Measurements from ENCODE around the gene FNDC3B.

The FNDC3B gene

DNA sequence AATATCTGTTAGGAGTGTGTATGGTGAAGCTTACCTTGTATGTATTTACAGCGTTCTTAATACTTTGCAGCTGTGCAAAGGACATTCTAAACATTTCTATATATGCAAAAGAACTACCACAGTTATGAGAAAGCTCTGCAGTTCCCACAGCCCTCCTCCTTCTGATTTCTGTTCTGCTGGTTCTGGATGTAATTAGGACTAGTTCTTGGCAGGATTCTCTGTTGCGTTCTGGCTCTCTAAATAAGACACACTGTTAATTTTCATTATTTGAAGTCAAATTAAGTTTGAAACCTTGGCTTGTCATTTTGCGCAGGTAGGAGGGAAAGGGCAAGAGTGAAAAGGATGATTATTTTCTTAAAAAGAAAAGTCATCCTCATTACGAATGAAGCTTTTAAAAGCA, 76.4 kb downstream of the FNDC3B start:
- DNase-seq (ENCODE audit: low spot score), result no peak

DNA sequence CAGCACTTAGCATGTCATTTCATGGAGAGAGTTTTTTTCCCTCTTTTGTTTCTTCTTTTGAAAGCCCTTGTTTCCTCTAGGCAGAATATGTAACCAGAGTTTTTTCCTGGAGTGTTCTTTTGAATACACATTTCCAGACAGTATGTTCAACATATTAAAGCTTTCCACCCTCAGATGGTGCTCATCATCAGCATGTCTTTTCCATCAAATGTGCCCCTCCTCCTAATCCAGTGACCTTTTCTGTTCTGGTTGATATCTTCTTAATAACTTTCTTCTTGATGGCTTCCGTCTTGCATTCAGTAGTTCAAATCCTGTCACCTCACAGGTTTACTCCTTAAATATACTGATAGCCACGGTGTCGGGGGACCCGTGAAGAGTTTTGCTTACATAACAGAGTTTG, 78.6 kb downstream of the FNDC3B start:
- DNase-seq (ENCODE audit: low spot score), result no peak

DNA sequence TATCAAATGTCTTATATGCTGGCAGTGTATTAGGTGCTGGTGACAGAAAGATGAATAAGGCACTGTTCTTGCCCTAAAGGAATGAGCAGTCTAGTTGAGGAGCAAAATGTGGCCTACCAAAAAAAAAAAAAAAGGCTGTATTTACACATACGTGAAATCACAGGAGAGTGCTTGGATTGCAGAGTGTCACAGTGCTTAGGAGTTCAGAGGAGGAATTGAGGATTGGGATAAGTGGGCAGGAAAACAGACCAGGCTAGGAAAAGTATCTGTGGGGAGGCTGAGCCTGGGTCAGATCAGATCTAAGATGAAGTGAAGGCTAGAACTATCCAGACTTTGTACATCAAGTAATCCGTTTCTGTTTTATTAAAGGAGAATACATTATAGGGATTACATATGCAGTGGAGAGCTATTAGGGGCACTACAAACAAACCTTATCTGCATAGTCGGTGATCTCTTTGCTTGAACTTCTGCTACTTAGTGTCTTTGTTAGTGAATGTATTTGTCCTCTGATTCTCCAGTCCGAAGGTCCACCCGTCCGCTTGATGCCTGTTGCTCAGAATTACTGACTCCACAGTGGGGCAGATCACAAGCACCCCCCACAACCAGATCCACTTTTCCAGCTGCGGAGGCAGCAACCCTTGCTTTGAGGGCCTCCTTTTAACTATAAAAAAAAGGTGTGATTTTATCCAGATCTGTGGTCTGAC, 80.0 kb downstream of the FNDC3B start:
- DNase-seq (ENCODE audit: low spot score), result no peak

DNA sequence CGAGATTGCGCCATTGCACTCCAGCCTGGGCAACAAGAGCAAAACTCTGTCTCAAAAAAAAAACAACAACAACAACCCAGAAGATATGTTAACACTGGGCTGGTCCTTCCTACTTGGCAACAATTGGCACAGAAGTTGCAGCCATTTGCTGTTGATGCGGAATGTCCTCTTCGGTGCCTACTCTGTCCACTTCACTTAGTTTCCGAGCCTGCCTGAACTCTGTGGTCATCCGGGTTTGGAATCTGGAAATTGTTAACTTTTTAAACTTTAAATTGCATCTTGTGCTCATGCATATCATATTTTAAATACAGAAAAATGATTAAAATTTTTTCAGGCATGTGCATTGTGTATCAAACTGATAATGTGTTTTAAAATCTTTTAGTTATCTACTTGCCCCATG, 81.5 kb downstream of the FNDC3B start:
- no peak for DNase-seq (ENCODE audit: low spot score)

DNA sequence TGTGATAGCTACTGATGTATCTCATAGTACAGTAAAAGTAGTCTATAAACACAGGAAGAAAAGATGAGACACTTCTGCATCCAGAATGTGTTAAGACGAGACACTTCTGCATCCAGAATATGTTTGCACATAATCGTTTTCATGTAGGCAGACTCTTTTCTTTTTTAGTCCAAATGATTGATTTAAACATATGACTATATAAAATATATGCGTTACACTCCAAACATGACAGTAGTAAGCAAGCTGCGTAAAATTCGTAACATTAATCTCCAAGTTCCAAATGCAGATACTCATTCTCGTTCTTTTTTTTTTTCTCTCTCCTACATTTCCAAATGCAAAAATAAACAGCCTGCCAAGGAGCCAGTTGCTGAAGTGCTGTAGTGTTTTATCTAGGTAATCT, 82.6 kb downstream of the FNDC3B start:
- no peak for DNase-seq (ENCODE audit: low spot score)

DNA sequence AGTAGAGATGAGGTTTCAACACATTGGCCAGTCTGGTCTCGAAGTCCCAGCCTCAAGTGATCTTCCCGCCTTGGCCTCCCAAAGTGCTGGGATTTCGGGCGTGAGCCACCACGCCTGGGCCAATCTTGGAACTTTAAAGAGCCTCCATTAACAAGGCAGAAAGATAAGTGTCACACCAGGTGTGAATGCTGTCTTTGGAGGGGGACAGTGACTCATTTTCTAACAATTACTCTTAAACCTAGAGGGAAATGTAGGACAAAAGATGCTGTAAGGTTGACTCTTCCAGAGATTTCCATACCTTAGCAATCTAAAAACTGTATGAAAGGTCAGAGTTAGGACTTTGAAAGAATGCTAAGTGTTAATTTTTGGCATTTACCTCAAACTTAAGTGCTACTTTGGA, 84.9 kb downstream of the FNDC3B start:
- DNase-seq (ENCODE audit: low spot score), result no peak

DNA sequence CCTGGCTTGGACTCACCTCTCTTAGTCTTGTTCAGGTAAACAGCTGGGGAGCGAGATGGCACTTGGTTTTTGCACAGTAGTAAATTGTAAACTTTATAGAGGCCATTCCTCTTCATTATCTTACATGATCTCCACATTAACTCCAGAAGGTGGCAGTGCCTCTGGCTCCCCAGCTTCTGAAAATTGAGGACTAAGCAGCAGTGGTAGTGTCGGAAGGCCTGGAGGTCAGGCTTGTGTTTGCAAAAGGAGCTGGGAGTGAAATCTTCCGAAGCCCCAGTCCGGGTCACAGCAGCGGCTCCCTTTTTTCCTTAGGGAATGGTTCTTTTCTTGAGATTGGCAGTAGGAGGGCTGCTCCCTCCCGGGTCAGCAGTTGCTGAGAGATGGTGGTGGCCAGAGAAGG, 85.7 kb downstream of the FNDC3B start:
- DNase-seq (ENCODE audit: low spot score), result no peak

DNA sequence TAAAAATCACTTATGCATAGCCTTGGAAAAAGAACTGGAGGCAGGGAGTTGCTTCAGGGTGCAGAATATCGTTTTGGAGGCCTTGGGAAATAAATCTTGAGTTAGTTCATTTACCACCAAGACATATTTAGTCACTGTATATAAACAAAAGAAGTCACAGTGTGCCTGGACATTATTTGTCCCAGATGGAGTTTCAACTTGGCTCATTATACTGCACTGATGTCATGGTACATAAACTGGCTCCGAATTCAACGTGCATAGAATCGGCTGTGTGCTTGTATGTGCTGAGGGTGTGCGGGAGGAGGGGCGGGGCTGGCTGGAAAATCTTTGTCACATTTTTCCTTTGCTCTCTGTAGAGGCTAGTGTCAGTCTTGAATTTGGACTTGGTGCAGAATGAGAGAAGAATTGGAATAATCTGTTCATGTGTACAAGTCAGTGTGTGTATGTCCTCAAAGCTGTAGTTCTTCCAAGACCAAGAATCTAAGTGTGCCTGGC, 86.6 kb downstream of the FNDC3B start:
- DNase-seq (ENCODE audit: low spot score), result no peak

DNA sequence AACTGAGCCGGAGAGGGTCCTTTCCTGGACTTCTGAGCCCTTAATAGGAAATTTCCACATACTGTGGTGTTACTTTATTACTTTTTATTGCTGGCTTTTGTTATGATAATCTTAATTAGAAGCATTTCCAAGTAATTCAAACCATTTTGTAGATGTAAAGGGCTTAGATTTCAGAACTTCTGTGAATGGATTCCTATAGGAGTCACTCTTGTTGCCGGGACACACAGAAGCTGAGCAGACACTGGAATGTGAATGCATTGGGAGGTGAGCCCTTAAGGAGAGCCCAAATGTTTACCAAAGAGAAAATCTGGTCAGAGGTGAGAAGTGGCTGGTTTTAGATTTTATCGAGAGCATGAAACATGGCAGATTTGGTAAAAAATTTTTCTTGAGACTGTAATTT, 87.4 kb downstream of the FNDC3B start:
- DNase-seq (ENCODE audit: low spot score), result no peak

DNA sequence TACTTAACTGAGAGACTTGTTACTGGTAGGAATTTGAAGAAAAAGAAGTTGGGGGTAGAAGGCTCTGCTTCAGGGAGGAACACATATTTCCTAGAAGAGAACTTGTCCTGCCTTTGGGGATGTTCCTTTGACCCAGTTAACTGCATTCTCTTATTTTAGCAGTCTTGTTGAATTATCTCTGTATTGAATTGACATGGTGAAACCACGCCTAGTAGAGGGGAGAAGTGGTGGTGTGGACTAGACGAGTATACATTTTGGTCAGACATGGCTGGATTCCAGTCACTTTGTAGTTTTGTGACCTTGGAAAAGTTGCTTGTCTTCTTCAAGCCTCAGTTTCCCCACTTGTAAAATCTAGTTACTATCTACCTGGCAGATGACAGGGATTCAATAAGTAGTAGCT, 87.8 kb downstream of the FNDC3B start:
- no peak for DNase-seq (ENCODE audit: low spot score)

DNA sequence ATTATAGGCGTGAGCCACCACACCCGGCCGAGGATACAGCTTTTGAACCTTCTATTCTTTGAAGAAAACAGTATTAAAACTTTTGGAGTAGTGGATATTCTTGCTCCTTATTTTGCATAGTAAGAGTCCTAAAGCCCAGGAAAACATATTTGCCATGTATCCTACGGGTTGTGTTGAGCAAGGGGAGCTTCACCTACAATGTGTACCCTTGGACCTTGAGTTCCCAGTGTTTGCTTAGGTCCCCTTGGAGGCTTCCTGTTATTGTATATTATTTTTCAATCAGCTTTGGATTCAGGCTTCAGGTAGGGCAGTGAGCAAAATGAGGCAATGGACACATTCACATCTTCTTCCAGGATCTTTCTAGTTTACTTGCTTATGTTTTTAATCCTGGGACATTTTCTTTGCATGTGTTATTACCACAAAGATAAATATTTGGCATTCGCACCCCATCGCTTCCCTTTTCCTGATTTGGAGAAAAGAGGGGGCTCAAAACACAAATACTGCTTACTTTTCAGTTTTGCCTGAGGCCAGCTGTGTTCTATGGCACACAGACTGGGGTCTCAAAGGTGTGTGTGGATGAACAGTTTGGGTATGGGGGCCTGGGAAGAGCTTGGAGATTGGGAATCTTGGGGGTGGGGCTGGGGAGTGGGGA, 88.7 kb downstream of the FNDC3B start:
- DNase-seq (ENCODE audit: low spot score), result no peak

DNA sequence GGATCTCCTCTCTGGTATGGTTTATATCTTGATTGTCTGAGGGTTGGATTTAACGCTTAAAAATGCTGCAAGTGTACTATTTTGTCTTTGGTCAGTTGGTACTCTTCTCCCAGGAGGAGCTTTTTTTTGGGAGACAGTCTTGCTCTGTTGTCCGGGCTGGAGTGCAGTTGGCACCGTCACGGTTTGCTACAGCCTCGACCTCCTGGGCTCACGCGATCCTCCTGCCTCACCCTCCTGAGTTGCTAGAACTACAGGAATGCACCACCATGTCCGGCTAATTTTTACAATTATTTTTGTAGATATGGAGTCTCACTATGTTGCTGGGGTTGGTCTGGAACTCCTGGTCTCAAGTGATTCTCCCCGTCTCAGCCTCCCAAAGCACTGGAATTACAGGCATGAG, 89.5 kb downstream of the FNDC3B start:
- no peak for DNase-seq (ENCODE audit: low spot score)

DNA sequence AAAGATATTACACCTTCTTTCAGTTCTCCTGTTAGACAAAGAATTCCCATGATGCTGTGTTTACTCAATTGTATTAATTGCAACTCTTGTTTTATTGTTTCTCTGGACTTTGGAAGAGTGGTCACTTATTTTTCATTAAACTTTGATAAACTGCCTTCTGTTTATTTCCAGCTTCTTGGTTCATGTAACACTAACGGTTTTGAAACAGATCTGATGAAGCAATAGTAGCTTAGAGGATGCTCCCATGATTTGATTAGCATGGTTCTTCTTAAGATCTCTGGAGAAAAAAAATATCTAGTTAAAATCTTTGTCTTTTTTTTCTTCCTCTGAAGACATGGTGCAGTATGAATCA, 90.1 kb downstream of the FNDC3B start:
- DNase-seq (ENCODE audit: low spot score), result no peak

DNA sequence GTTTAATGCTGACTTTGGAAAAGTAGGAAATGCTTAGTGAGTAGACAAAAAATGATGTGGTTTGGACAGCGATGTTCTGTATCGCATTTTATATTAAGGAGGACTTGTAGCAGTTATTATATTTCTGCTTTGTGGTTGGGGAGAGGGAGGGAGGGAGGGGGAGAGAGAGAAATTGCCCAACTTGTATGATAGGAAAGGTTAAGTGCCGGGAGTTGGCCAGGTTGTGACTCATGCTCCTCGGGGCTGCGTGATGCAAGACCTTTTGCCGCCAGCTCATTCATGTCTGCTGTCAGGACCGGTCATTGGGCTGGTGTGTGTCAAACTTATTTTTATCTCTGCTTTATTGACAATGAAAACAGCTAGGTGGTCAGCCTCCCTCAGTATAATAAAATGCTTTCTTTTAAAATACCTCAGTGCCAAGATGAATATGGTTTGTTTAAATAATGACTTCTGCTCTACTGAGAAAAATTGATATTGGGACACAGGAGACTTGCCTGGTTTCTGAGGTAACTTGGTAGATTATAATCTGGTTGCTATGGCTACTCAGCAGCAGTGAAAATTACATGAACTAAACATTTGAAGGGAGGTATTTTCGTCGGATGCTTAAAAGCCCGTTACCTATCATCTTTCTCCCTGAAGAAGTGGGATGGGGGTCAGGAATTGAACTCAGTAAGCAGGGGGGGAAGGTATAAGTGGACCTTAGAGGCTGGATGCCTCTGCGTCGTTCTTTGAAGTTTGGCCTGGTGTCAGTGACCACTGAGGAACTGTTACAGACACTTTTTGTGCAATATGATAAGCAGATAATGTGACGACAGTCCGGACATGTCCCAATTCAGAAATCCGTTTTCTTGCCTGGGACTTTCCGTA, 90.7 kb downstream of the FNDC3B start:
- peak; percentile 45 for DNase-seq (ENCODE audit: low spot score)

DNA sequence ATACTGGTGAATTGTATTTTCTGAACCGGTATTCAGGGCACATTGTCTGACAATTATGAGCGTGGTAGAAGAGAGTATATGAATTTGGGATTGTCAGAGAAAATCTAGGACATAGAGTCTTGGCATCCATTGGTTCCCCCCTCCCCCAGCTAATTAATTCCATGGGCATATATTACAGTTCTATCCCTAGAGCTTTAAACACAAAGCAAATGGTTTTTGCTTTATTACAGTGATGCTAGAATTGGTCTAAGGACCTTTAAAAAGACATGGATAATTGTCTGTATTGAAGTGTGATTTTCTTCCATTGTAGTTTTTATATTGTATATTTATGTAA, 91.3 kb downstream of the FNDC3B start:
- no peak for DNase-seq (ENCODE audit: low spot score)

DNA sequence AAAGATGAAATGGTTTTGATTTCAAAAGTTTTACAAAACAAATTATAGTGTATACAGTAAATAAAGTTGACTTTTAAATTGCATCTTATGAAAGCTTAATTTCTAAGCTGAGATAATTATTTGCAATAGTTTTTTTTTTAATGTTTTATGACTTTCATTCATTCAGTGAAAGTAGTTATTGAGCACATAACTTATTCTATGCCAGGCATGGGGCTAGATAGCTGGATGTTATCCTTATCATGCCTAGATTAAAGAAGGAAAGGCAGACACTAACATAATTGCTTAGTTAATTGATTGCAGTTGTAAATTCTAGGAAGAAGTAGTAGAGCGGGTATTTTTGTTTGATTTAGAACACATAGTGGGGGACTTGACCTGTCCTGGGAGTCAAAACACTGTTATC, 92.4 kb downstream of the FNDC3B start:
- DNase-seq (ENCODE audit: low spot score), result no peak

DNA sequence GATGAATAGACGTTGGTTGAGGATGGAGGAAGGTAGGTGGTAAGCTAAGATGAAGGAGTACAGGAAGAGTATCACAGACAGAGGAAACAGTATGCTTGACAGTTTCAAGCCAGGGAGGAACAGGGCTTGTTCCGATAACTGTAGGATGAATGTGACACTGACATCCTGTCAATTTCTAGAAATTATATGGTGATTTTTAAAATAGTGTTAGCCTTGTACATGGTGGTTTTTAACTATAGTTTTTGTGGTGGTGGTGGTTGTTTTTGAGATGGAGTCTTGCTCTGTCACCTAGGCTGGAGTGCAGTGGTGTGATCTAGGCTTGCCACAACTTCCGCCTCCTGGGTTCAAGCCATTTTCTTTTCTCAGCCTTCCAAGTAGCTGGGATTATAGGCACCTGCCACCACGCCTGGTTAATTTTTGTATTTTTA, 92.8 kb downstream of the FNDC3B start:
- no peak for DNase-seq (ENCODE audit: low spot score)

DNA sequence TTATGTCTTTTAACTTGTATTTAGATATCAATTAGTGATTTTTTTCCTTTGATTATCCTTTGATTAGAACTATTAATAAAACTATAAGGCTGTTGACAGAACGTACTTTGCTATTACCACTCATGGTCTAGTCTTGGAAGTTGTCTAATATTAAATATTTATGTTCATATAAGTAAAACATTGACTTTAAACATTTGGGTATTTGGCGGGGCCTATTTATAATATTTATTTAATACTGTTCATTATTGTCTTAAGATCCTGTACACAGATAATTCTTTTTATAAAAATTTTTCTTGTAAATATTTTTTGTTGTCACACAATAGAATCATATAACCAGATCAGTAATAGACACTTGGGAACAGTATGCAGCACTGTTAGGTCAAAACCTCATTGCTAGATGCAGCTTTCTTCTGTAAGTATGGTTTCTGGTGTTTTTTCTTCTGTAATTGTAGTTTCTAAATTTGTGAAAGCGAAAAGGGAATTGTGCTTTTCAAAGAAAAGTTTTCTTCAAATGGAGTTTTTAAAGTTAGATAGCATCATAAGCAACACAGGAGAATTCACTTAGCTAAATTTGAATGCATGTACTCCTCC, 93.4 kb downstream of the FNDC3B start:
- DNase-seq (ENCODE audit: low spot score), result no peak

DNA sequence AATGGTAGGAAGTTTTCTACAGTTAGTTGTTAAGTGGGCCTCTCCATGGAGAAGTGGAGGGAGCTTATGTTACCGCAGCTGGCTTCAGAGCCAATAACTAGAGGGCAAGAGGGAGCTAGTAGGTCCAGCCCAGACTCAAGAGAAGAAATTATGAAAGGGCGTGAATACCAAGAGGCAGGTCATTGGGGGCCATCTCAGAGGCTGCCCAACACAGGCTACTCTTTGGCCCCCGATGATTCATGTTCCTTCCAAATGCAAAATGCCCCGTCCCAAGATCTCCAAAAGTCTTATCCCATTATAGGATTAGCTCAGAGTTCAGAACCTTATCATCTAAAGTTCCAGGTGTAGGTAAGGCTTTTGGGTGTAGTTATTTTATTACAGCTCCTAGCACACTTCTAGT, 94.5 kb downstream of the FNDC3B start:
- no peak for DNase-seq (ENCODE audit: low spot score)

DNA sequence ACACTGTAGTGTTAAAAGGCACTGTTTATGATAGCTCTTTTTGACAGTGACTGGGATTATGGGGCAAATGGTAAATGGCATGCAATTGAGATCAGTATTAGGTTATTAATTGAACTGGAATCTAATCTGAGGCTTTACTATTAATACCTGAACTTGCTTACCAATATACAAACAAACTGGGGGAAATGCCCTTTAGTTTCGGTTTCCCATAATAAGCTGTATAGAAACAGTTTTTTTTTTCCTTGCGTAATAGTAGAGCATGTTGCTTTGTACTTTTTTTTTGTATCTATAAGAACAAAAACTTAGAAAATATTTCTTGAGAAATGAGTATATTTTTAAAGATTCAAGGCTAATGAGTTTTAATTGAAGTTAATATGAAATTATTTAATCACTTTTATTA, 95.0 kb downstream of the FNDC3B start:
- DNase-seq (ENCODE audit: low spot score), result no peak

DNA sequence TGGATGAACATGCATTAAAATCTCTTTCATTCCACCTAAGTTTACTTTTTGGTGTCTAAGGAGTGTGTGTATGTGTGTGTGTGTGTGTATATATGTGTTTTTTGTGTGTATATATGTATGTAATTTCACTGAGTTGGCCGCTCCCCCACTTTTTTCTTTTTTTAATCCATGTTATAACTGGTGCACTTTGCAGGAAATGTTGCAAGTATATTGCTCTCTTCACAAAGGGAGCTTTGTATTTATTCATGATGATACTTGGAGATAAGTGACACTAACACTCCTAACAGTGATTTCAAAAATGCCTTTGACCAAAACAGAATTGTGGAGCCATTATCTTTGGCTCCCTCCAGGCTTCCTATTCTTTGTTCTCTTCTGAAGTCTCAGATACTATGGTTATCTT, 95.8 kb downstream of the FNDC3B start:
- no peak for DNase-seq (ENCODE audit: low spot score)

DNA sequence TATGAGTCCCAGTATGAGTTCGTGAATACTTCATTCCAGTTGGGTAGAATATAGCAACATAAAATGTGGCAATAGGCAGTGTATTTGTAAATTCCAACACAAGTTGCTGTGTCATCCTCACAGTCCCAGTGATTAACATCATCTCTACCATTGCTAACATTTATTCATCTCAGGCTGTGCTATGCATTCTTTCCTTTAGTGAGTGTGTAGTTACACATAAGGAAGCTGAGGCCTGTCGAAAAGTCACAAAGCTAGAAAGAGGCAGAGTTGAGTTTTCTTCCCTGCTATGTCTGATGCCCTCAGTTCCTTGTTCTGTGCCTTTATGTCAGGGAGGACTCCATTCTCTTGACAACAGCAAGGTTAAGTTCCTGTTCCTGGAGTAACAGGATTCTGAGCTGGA, 96.4 kb downstream of the FNDC3B start:
- DNase-seq (ENCODE audit: low spot score), result no peak

DNA sequence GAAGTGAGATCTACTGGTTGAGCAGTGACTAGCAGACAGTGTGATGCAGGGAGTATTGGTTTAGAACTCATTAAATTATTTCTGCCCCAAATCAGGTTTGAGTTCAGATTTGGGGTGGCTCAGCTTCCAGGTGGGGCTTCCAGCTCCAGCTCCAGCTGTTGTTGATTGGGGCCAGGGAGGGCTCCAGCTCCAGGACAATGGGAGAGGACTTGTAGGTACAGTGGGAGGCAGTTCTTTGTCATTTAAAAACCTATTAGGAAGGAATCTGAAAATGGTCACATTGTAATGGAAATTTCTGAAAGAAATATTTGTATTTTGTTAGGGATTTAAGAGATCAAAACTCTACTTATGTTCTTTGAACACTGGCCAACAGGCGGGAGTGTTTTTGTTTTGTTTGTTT, 97.0 kb downstream of the FNDC3B start:
- no peak for DNase-seq (ENCODE audit: low spot score)

Data from hematopoietic multipotent progenitor cell treated with erythropoietin and hydrocortisone succinate and interleukin-3 and kit ligand, for 15 days (in vitro differentiated cells).